GM04503 (cell line): Measurements from ENCODE around the gene NOP16.

Experiments
- DNase-seq: peaks from one replicate; pipeline ENCODE4 v3.0.0-alpha.2; 2012; ENCODE audit warnings: low read depth

NOP16 gene

GRCh38 chr5:176356179-176356566, 32.2 kb downstream of the NOP16 start:
- no peak for DNase-seq

GRCh38 chr5:176355400-176356178, 32.8 kb downstream of the NOP16 start:
- no peak for DNase-seq

- no peak for DNase-seq
Measured at GRCh38 chr5:176353533-176353932, 34.9 kb downstream of the NOP16 start.

GRCh38 chr5:176352116-176352878, 36.1 kb downstream of the NOP16 start:
- DNase-seq, result no peak

- no peak for DNase-seq
Measured at GRCh38 chr5:176350416-176350815, 38.0 kb downstream of the NOP16 start.

- DNase-seq, result no peak
Measured at GRCh38 chr5:176342766-176343458, 45.5 kb downstream of the NOP16 start.

- no peak for DNase-seq
Measured at GRCh38 chr5:176342158-176342483, 46.3 kb downstream of the NOP16 start.

GRCh38 chr5:176341325-176342157, 46.9 kb downstream of the NOP16 start:
- no peak for DNase-seq

GRCh38 chr5:176339304-176339703, 49.1 kb downstream of the NOP16 start:
- DNase-seq, result no peak

- no peak for DNase-seq
Measured at GRCh38 chr5:176337913-176338312, 50.5 kb downstream of the NOP16 start.

- no peak for DNase-seq
Measured at GRCh38 chr5:176334031-176334770, 54.2 kb downstream of the NOP16 start.
